Activated B cell treated with CpG ODN at 0.5 μM for 24 hours (primary cell): ENCODE measurements around the gene SLC16A4. TPM values are rescaled to one million over a fixed set of nuclear protein-coding genes. Genes with fewer than 3 reads are reported as not detected.

Source experiments
- ATAC-seq: fragments of 200-7000 bp; cut with Tn5 transposase; one replicate; pipeline ENCODE4 v1.10.0; 2021; ENCODE audit warnings: low read depth, mild to moderate bottlenecking, moderate library complexity
- CTCF ChIA-PET: fragments of 350-600 bp; sonication (Branson Sonifier 250); formaldehyde crosslinking; loops from one replicate; lab custom pipeline; 2021; ENCODE audit warnings: antibody characterized with exemption; lab: Charles Lee
- POLR2A ChIA-PET: fragments of 350-600 bp; sonication (Branson Sonifier 250); formaldehyde crosslinking; loops from one replicate; lab custom pipeline; 2021; ENCODE audit warnings: antibody characterized with exemption; lab: Charles Lee
- DNase-seq: peaks from one replicate; pipeline ENCODE4 v3.0.0; 2022
- H3K27ac Mint-ChIP-seq: one replicate; pipeline ENCODE4 v1.8.0; 2020; ENCODE audit warnings: mixed read lengths
- H3K27me3 Mint-ChIP-seq: one replicate; pipeline ENCODE4 v1.8.0; 2021; ENCODE audit warnings: mixed read lengths
- H3K36me3 Mint-ChIP-seq: one replicate; pipeline ENCODE4 v1.8.0; 2021; ENCODE audit warnings: low read depth, mixed read lengths
- H3K4me1 Mint-ChIP-seq: one replicate; pipeline ENCODE4 v1.8.0; 2021; ENCODE audit warnings: mixed read lengths
- H3K4me3 Mint-ChIP-seq: one replicate; pipeline ENCODE4 v1.8.0; 2020; ENCODE audit warnings: mild to moderate bottlenecking, mixed read lengths
- H3K9me3 Mint-ChIP-seq: one replicate; pipeline ENCODE4 v1.8.0; 2020; ENCODE audit warnings: mixed read lengths
- CTCF ChIP-seq: fragments of 200-600 bp; IDR thresholded peaks from one replicate; pipeline ENCODE4 v1.8.0; 2022; ENCODE audit warnings: antibody characterized with exemption, mild to moderate bottlenecking
- intact Hi-C: fragments of 100-400 bp; cut with micrococcal nuclease; formaldehyde crosslinking; loops from one replicate; pipeline ENCODE4 v1.15.1; 2024
- total RNA-seq: library from RNA; stranded (reverse); gene quantifications from 2 replicates; pipeline ENCODE4 v1.2.3, GENCODE V29; 2022

SLC16A4 gene
- total RNA-seq, 1 donor from 2014 or later = 0.89 TPM

- intact Hi-C loops = no loop called here
- H3K27me3 Mint-ChIP-seq = peaks cover 11% of the 10 kb centered on the region
- no peak overlapping the region for H3K4me3 Mint-ChIP-seq
- no peak for TF ChIP-seq CTCF
- CTCF ChIA-PET = no interaction called here
- H3K9me3 Mint-ChIP-seq = no peaks in the 10 kb centered on the region
- no peaks in the 10 kb centered on the region for H3K36me3 Mint-ChIP-seq
- POLR2A ChIA-PET = no interaction called here
- H3K27ac Mint-ChIP-seq = no peak overlapping the region
- DNase-seq (no peak), ATAC-seq (no peak)
- no peaks in the 10 kb centered on the region for H3K4me1 Mint-ChIP-seq
Observed at GRCh38 chr1:110426854-110427253, 36.0 kb upstream of the SLC16A4 start.

- no peaks in the 10 kb centered on the region for H3K4me1 Mint-ChIP-seq
- H3K9me3 Mint-ChIP-seq = no peaks in the 10 kb centered on the region
- intact Hi-C loops = no loop called here
- CTCF ChIA-PET = no interaction called here
- POLR2A ChIA-PET = no interaction called here
- no peak overlapping the region for H3K4me3 Mint-ChIP-seq
- TF ChIP-seq CTCF = no peak
- no peak for DNase-seq
- H3K36me3 Mint-ChIP-seq = no peaks in the 10 kb centered on the region
- H3K27ac Mint-ChIP-seq = no peak overlapping the region
- H3K27me3 Mint-ChIP-seq = peaks cover 8% of the 10 kb centered on the region
- ATAC-seq = no peak
Observed at GRCh38 chr1:110425612-110426152, 34.9 kb upstream of the SLC16A4 start.

- CTCF ChIA-PET = no interaction called here
Observed at GRCh38 chr1:110424699-110425611, 34.1 kb upstream of the SLC16A4 start.

GRCh38 chr1:110420874-110421793, 30.3 kb upstream of the SLC16A4 start:
- DNase-seq (no peak), ATAC-seq (no peak)
- no peak for TF ChIP-seq CTCF
- Mint-ChIP-seq H3K9me3 (no peaks in the 10 kb centered on the region), H3K27me3 (peaks cover 8% of the 10 kb centered on the region), H3K27ac (no peak overlapping the region), H3K4me1 (no peaks in the 10 kb centered on the region), H3K36me3 (no peaks in the 10 kb centered on the region), H3K4me3 (no peak overlapping the region)
- ChIA-PET POLR2A (no interaction called here), CTCF (interaction anchor here (0.7 kb wide), 1 partner anchor 218 kb away, joined by 3 read pairs; no protein-coding TSS in a partner anchor)
- intact Hi-C loops = no loop called here

More at GRCh38 chr1:110424699-110425611, 34.1 kb upstream of the SLC16A4 start:
- Mint-ChIP-seq H3K4me1 (no peaks in the 10 kb centered on the region), H3K27me3 (peaks cover 8% of the 10 kb centered on the region), H3K9me3 (no peaks in the 10 kb centered on the region), H3K27ac (no peak overlapping the region), H3K4me3 (no peak overlapping the region), H3K36me3 (no peaks in the 10 kb centered on the region)
- DNase-seq = no peak
- no peak for TF ChIP-seq CTCF
- ATAC-seq = no peak
- intact Hi-C loops = no loop called here
- POLR2A ChIA-PET = no interaction called here
